ENCODE results near the gene ST3GAL4.
"Not testable (repeated sequence)": the region's sequence is repeated elsewhere in the genome, so short reads cannot be mapped to it uniquely, and the experiment has no call there.

- TF ChIP-seq CTCF (IDR thresholded peaks at IDR 0.05 in 4 of 5, conservative IDR thresholded peaks at IDR 0.05 in 1 of 5); POLR2A (IDR thresholded peaks at IDR 0.05): not testable (repeated sequence)
Observed at GRCh38 chr11:126367806-126368205, 12.3 kb downstream of the ST3GAL4 start.

All from gastrocnemius medialis (tissue), 4 donors.